Central memory CD8-positive, alpha-beta T cell (primary cell): ENCODE measurements around the gene ITGA3.

Experiments
- ATAC-seq: fragments of 150-1000 bp; cut with Tn5 transposase; replicated peaks from 2 replicates; pipeline ENCODE4 v1.10.0; 2022; ENCODE audit warnings: mild to moderate bottlenecking, moderate FRiP score, moderate number of reproducible peaks; ENCODE audit not compliant: poor library complexity, severe bottlenecking; ENCODE audit errors: extremely low read depth
- DNase-seq, 2 donors: peaks; one replicate each; pipeline ENCODE4 v3.0.0; 2021; ENCODE audit warnings: low spot score in 2 of 2
- H3K27ac Mint-ChIP-seq: one replicate; pipeline ENCODE4 v1.8.0; 2022; ENCODE audit warnings: low read depth, mild to moderate bottlenecking, moderate library complexity, mixed read lengths
- H3K27me3 Mint-ChIP-seq: one replicate; pipeline ENCODE4 v1.8.0; 2022; ENCODE audit warnings: mixed read lengths
- H3K36me3 Mint-ChIP-seq: one replicate; pipeline ENCODE4 v1.8.0; 2022; ENCODE audit warnings: mild to moderate bottlenecking, moderate library complexity, mixed read lengths; ENCODE audit not compliant: insufficient read depth
- H3K4me1 Mint-ChIP-seq: one replicate; pipeline ENCODE4 v1.8.0; 2022; ENCODE audit warnings: mixed read lengths
- H3K4me3 Mint-ChIP-seq: one replicate; pipeline ENCODE4 v1.8.0; 2022; ENCODE audit warnings: mild to moderate bottlenecking, moderate library complexity, mixed read lengths
- H3K9me3 Mint-ChIP-seq: one replicate; pipeline ENCODE4 v1.8.0; 2022; ENCODE audit warnings: mixed read lengths

ITGA3 gene

DNA sequence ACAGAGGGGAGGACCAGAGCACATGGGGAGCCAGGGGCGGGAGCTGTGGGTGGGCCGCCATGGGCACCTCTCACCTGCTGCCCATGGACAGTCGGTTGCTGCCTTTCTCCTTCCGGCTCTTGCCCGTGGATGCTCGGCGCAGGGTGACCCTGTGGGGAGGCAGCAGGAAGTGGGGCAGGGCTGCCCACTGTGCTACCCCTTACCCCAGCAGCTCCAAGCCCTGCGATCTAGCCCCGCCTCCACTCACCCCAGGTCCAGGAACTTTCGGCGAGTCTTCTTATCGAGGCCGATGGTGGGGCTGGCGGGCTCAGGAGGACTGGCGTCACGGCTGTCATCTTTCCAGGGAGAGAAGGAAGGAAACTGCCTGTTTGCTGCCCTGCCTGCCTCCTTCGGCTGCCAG is 59.8 kb downstream of the ITGA3 start:
- Mint-ChIP-seq H3K27ac (no peak overlapping the region), H3K27me3 (peaks cover 62% of the 10 kb centered on the region), H3K4me3 (no peak overlapping the region), H3K9me3 (no peaks in the 10 kb centered on the region), H3K4me1 (peaks cover 15% of the 10 kb centered on the region), H3K36me3 (peaks cover 2% of the 10 kb centered on the region)
- no peak for DNase-seq
- ATAC-seq, result no peak

DNA sequence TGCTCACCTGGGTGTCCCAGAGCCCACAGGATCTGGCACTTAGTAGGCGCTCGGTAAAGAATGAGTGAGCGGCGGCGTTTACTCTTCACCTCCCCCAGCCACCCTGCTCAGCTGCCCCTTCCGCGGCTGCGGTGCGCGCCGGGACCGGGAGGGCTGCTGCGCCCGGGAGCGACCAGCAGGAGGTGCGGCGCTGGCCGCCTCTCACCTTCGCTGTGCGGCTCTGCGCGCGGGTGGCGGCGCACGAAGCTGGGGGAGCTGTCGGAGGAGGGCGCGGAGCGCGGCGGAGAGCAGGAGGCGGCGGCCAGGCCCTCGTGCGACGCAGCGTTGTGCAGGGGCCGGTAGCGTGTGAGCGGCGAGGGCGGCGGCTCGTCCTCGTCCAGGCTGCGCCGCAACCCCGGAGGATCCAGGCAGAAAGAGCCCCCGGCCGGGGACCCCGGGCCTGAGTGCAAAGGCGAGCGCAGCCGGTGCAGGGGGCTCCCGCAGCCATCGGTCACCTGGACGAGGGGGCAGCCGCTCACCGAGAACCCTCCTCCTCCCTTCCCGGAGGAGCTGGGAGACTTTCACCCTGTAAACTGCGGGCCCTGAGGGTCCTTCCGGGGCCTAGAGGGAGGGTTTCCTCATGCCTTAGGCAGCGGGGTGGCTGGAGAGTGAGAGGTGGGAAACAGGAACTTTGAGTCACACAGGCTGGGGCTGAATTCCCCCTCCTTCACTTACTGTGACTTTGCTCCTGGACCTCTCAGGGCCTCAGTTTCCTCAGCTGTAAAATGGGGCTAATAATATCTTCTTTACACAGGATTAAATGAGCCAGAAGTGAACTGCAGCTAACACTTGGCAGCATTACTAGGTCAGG is 61.5 kb downstream of the ITGA3 start:
- no peak overlapping the region for H3K27ac Mint-ChIP-seq
- ATAC-seq, result peak; percentile 83
- no peaks in the 10 kb centered on the region for H3K9me3 Mint-ChIP-seq
- peak; percentile 36 to 46 for DNase-seq
- peaks cover 2% of the 10 kb centered on the region for H3K36me3 Mint-ChIP-seq
- H3K4me3 Mint-ChIP-seq, result peak overlapping the region; percentile 65
- peaks cover 15% of the 10 kb centered on the region for H3K4me1 Mint-ChIP-seq
- H3K27me3 Mint-ChIP-seq, result peaks cover 78% of the 10 kb centered on the region

DNA sequence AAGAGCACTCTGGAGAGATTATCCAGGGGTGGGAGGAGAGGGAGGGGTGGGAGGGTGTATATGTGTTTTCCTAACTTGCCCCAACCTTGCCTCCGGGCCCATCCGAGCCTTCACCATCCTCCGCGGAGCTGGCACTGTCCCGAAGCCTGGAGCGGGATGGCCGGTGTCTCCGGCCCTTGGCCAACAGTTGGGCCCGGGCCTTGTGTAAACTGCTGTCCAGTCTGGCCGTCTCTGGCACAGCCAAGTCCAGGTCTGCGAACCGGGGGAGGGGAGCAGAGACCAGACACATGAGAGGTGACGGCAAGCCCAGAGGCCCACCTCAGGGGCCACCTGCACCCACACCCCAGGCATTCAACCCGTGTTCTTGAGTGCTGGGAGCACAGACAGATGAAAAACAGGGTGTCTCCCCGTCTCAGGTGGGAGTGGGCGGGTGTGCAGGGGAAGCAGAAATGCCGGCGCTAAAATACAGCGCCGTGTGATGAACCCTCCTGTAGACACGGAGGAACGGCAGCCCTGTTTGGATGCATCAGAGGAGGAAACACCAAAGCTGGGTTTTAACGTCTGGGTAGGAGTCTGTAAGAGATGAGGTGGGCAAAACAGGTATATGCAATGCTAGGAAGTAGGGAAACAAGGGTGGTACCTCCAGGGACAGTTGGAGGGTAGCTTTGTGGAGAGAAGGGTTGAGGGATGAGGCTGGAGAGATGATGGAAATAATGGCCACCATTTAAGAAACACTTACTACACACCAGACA is 62.3 kb downstream of the ITGA3 start:
- no peak for DNase-seq
- ATAC-seq, result no peak
- peaks cover under 1% of the 10 kb centered on the region for H3K36me3 Mint-ChIP-seq
- H3K9me3 Mint-ChIP-seq, result no peaks in the 10 kb centered on the region
- peaks cover 15% of the 10 kb centered on the region for H3K4me1 Mint-ChIP-seq
- no peak overlapping the region for H3K4me3 Mint-ChIP-seq
- no peak overlapping the region for H3K27ac Mint-ChIP-seq
- peaks cover 85% of the 10 kb centered on the region for H3K27me3 Mint-ChIP-seq

DNA sequence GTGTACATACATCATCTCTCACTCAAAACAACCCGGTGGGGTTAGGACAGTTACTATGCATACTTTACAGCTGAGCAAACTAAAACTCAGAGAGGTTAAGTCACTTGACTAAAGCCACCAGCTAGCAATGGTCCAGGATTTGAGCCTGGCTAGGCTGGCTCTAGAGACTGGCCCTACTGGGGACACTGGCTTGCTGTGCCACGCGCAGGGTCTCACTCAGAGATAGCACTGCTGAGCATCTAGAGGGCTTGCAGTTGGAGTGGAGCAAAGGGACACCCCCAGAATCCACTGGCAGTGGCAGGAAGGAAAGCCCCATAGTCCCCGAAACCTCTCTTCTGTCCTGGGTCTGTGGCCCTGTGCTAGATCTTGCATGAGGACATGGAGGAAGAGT is 62.9 kb downstream of the ITGA3 start:
- H3K9me3 Mint-ChIP-seq, result no peaks in the 10 kb centered on the region
- peaks cover 15% of the 10 kb centered on the region for H3K4me1 Mint-ChIP-seq
- DNase-seq (no peak), ATAC-seq (no peak)
- H3K27me3 Mint-ChIP-seq, result peaks cover 85% of the 10 kb centered on the region
- no peak overlapping the region for H3K4me3 Mint-ChIP-seq
- no peaks in the 10 kb centered on the region for H3K36me3 Mint-ChIP-seq
- H3K27ac Mint-ChIP-seq, result no peak overlapping the region

DNA sequence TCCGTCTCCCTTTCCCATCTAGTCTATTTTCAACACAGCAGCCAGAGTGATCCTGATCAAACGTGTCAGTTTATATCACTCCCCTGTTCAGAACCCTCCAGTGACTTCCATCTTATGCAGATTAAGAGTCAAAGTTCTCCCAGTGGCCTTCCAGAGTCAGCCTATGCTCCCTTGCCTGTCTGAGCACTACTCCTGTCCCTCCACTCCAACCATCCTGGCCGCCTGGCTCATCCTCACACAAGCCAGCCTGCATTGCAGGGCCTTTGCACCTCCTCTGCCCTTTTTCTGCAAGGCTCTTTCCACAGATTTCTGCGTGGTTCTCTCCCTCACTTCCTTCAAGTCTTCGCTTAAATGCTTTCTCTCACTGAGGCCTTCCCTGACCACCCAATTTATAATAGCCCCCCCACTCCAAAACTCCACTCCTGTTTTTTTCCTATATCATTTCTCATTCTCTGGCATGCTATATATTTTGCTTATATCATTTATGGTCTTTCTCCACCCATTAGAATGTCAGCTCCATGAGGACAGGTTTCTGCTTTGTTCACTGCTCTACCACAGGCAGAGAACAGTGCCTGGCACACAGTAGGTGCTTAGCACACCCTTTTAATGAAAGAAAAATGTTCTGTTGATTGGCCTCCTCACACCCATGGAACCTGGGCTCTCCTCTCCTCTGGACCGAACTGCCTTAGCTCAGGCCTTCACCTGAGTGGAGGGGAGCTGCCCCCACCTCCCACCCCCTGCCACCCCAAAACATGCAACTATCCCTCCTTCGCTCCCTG is 64.8 kb downstream of the ITGA3 start:
- H3K4me3 Mint-ChIP-seq, result no peak overlapping the region
- no peaks in the 10 kb centered on the region for H3K9me3 Mint-ChIP-seq
- no peak for ATAC-seq
- H3K27ac Mint-ChIP-seq, result no peak overlapping the region
- H3K36me3 Mint-ChIP-seq, result no peaks in the 10 kb centered on the region
- peaks cover 7% of the 10 kb centered on the region for H3K4me1 Mint-ChIP-seq
- peaks cover 73% of the 10 kb centered on the region for H3K27me3 Mint-ChIP-seq
- no peak for DNase-seq

DNA sequence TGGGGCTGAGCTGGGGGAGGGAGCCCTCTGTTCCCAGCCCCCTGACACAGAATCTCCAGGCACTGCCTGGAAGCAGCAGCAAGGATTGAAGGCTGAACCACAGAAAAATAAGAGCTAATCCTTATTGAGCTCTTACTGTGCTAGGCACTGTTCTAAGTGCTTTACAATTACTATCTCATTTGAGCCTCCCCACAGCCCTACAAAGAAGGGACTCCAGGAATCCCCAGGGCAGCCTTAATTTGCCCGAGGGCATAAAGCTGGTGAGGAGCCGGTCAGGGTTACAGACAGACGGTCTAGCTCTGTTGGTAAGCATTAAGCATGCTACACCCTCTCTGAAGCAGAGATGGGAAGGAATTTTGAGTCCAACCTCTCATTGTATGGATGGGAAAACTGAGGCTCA is 67.0 kb downstream of the ITGA3 start:
- no peak overlapping the region for H3K27ac Mint-ChIP-seq
- no peaks in the 10 kb centered on the region for H3K36me3 Mint-ChIP-seq
- peaks cover 52% of the 10 kb centered on the region for H3K27me3 Mint-ChIP-seq
- ATAC-seq (no peak), DNase-seq (no peak)
- no peaks in the 10 kb centered on the region for H3K9me3 Mint-ChIP-seq
- H3K4me3 Mint-ChIP-seq, result no peak overlapping the region
- H3K4me1 Mint-ChIP-seq, result peaks cover 4% of the 10 kb centered on the region

DNA sequence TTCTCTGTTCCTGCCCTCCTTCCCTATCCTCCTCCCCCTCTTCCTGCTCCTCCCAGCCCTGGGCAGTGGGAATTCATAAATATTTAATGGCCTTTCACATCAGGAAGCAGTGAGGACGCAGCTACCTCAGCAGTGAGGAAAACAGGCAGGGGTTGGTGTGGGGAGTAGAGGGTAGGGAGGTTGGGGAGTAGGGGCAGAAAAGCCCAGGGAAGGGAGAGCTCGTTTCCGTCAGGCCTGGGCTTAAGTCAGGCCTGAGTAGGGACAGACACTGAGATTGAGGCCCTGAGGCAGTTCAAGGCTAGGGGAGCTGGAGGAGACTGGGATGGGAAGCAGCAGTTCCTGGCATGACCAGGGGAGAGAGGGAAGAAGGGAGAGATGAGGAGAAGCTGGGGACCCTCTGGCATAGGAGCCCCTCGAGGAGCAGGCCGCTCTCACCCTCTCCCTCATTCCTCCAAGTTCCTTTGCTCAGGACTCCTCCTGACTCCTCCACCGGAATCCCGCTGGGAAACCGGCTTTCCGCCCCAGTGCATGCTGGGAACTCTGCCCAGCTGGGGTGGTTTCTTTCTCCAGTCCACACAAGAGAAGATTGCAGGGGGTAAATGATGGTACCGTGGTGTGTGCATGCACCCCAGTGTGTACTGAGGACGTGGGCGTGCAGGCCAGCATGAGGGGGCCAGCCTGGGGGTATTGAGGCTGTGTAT is 67.9 kb downstream of the ITGA3 start:
- peaks cover 4% of the 10 kb centered on the region for H3K36me3 Mint-ChIP-seq
- no peak overlapping the region for H3K4me3 Mint-ChIP-seq
- ATAC-seq, result no peak
- no peak overlapping the region for H3K27ac Mint-ChIP-seq
- peaks cover 12% of the 10 kb centered on the region for H3K4me1 Mint-ChIP-seq
- no peaks in the 10 kb centered on the region for H3K9me3 Mint-ChIP-seq
- peaks cover 52% of the 10 kb centered on the region for H3K27me3 Mint-ChIP-seq
- DNase-seq, result no peak

DNA sequence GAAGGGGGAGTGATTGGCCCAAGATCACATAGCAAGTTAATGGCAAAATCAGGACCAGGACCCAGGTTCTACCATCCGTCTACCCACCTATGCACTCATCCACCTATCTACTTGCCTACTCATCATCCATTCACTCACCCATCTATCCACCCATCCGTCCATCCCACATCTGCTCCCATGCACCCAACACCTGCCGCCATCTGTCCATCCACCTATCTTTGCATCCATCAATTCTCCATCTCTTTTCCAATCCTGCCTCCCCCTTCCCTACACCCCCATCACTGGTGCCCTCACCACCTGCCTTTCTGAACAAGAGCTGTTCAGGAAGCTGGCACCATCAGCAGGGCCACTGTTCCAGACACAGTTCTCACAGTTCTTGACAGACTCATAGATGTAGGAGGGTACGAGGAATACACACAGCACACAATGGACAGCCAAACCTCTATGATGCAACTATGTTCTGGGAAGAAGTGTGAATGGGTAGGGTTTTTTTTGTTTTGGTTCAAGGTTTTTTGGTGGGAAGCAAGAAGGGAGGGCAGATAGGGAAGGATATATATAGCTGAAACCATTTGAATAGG is 69.6 kb downstream of the ITGA3 start:
- ATAC-seq, result no peak
- Mint-ChIP-seq H3K9me3 (no peaks in the 10 kb centered on the region), H3K27ac (no peak overlapping the region), H3K4me3 (no peak overlapping the region), H3K27me3 (peaks cover 42% of the 10 kb centered on the region), H3K36me3 (peaks cover 15% of the 10 kb centered on the region), H3K4me1 (peaks cover 21% of the 10 kb centered on the region)
- DNase-seq, result no peak

DNA sequence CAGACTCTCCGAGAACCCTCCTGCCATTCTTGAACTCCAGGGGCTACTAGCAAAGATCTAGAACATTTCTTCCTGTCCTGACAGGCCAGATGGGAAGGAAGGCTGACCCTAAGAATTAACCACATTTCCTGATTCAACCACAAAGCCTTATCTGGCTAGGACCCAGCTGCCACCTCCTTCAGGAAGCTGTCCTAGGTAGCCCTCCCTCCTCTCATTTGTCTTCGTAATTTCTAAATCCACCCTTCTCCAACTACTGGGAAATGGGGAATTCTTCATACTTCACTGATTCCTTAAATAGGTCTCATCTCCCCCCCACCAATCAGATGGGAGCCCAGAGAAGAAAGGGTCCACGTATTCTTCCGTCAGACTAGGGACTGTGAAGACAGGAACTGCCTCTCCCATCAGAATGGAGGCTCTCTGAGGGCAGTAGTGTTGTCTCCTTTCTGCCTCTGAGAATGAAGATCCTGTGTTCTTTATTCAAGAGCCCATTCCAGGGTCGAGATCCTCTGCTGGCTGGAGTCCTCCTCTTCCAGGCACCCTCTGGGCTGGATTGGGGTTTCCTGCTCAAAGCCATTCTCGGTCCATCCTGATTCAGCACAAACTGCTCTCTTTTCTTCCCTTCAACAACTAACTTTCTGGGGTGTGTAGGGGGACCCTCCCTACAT is 71.9 kb downstream of the ITGA3 start:
- no peak for ATAC-seq
- Mint-ChIP-seq H3K4me3 (no peak overlapping the region), H3K27me3 (peaks cover 18% of the 10 kb centered on the region), H3K4me1 (peaks cover 42% of the 10 kb centered on the region), H3K36me3 (peaks cover 25% of the 10 kb centered on the region), H3K27ac (no peak overlapping the region), H3K9me3 (no peaks in the 10 kb centered on the region)
- DNase-seq, result no peak

DNA sequence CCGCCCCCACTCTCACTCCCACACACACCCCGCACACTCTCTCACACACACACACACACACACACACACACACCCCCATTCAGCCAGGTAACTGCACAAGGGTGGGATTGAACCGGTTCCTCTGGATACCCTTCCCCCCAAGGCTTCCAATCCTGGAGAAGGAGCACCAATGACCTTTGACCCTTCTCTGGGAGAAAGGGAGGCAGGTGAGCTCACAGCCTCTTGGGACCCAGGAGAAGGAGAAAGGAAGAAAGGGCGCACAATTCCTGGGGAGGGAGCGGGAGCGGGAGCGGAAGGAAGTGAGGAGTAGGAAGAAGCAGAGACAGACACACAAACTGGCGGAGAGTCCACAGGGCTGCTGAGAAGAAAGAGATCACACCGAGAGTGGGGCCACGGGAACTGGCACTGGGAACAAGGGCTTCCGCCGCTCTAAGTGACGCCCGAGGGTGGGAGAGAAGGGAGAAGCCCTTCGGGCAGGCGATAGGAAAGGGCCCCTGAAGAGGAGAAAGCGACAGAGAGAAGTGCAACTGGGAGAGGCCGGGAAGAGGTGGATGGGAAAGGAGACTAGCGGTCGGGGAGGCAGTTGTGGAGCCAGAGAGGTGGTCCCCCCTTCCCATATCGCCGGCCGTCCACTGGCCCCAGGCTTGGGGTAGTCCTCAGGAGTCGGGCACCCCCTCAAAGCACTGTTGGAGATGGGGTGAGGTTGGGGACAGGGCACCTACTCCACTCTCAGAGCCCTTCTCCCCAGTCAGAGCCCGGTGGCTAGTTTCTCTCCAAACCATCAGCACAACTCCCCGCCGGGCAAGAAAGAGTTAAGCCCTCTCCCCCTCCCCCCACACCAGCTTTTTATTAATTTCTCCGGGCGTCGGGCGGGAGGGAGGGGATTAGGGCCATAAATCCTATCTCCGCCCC is 72.8 kb downstream of the ITGA3 start:
- Mint-ChIP-seq H3K4me3 (peak overlapping the region; percentile 72), H3K27ac (peak overlapping the region; percentile 90), H3K36me3 (peaks cover 25% of the 10 kb centered on the region), H3K9me3 (no peaks in the 10 kb centered on the region), H3K4me1 (peaks cover 42% of the 10 kb centered on the region), H3K27me3 (peaks cover 16% of the 10 kb centered on the region)
- no peak for ATAC-seq
- DNase-seq, result no peak

DNA sequence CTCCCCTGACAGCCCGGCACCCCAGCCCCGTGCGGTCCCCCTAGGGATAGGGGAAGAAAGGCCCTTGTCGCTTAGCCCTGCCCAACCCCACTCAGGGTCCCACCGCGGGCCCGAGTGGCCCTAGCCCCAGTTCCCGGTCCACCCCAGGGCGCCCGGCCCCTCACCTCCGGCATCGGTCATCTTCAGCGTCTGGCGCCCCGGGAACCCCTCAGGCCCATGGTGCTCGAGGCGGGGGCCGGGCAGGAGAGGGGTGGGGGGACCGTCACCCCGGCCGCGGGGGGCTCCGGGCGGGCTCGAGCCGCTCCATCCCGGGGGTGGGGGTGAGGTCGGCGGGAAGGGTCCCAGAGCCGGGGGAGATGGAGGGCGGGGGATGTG is 73.4 kb downstream of the ITGA3 start:
- peak overlapping the region; percentile 72 for H3K4me3 Mint-ChIP-seq
- DNase-seq (no peak), ATAC-seq (no peak)
- H3K27ac Mint-ChIP-seq, result peak overlapping the region; percentile 90
- H3K9me3 Mint-ChIP-seq, result no peaks in the 10 kb centered on the region
- H3K27me3 Mint-ChIP-seq, result peaks cover 16% of the 10 kb centered on the region
- peaks cover 42% of the 10 kb centered on the region for H3K4me1 Mint-ChIP-seq
- H3K36me3 Mint-ChIP-seq, result peaks cover 26% of the 10 kb centered on the region
